ENCODE data around the gene BRD3OS.

DNA sequence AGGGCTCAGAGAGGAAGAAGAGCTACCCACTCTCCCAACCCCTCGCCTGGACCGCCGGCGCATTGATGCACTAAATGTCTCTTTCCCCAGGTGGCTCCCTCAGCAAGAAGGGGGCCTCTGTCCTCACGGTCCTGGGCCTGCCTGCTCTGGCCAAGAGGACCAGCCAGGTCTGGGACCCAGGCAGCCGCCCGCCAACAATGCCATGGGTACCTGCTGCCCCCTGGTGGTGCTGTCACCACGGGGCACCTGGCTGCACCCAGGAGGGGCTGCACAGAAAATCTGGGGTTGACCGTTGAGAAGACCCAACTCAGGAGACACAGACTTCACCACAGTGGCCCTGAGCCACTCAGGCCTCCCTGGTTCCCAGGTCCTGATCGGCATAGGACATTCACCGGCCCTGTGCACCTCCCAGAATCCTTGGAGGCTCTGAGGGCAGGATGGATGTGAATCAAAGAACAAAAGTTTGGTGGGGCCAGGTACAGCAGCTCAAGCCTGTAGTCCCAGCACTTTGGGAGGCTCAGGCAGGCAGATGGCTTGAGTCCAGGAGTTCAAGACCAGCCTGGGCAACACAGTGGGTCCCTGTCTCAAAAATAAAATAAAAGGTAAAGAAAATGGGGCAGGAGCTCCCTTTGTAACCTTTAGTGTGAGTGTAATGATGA is 30.8 kb upstream of the BRD3OS start:
- peak; percentile 96 to 97 (median 97) for TF ChIP-seq CTCF (IDR thresholded peaks at IDR 0.05)
- no peak for TF ChIP-seq EP300 (IDR thresholded peaks at IDR 0.05)
- TF ChIP-seq POLR2A (IDR thresholded peaks at IDR 0.05), result no peak

Measured in ovary (tissue), 3 donors.